GM21423 (cell line): ENCODE results near the gene STPG4.
"Not testable (repeated sequence)": the region's sequence is repeated elsewhere in the genome, so short reads cannot be mapped to it uniquely, and the experiment has no call there.

ENCODE experiments used
- ATAC-seq: cut with Tn5 transposase; IDR thresholded peaks from one replicate; pipeline ENCODE4 v1.9.1; 2021; ENCODE audit warnings: mild to moderate bottlenecking, moderate library complexity; ENCODE audit not compliant: unreplicated experiment

The STPG4 gene

GRCh38 chr2:47128705-47129104, 26.4 kb downstream of the STPG4 start:
- ATAC-seq, result no peak

DNA sequence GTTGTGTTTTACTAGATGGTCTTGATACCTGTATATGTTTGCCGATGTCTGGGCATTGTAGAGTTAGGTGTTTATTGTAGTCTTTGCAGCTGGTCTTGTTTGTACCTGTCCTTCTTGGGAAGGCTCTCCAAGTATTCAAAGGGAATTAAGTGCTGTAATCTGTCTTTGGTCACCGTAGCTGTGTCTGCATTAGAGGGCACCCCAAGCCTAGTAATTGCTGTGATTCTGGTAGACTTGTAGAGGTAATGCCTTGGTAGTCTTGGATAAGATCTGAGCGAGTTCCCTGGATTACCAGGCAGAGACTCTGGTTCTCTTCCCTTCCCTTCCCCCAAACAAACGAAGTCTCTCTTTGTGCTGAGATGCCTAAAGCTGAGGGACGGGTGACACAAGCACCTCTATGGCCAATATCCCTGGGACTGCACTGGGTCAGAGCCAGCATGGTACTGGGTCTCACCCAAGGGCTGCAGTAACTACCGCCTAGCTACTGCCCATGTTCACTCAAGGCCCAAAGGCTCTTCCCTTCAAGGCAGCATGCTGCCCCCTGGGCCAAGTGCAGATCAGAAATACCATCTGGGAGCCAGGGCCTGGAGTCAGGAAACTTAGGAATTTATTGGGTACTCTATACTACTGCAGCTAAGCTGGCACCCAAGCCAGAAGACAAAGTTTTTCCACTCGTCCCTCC, 27.1 kb downstream of the STPG4 start:
- no peak for ATAC-seq

- ATAC-seq, result no peak
Observed at GRCh38 chr2:47126783-47127182, 28.3 kb downstream of the STPG4 start.

- not testable (repeated sequence) for ATAC-seq
Observed at GRCh38 chr2:47124740-47125139, 30.4 kb downstream of the STPG4 start.

GRCh38 chr2:47120424-47120823, 34.7 kb downstream of the STPG4 start:
- ATAC-seq, result not testable (repeated sequence)

- ATAC-seq, result no peak
Observed at GRCh38 chr2:47119001-47119400, 36.1 kb downstream of the STPG4 start.

DNA sequence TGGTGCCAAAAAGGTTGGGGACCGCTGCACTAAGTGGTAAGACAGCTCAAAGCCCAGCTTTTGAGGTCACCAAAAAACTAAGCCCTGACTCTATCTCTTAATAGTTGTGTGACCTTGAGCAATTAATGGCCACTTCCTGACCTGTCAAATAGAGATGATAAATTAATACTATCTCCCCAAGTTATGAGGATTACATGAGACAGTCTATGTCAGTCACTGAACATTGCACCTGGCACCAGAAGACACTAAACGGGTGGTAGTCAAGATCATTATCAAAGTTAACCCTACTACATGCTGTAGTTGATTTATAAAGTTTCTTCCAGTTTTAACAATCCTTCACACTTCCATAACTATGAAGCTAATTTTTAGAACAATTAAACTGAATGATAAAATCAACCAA, 36.5 kb downstream of the STPG4 start:
- ATAC-seq, result no peak

DNA sequence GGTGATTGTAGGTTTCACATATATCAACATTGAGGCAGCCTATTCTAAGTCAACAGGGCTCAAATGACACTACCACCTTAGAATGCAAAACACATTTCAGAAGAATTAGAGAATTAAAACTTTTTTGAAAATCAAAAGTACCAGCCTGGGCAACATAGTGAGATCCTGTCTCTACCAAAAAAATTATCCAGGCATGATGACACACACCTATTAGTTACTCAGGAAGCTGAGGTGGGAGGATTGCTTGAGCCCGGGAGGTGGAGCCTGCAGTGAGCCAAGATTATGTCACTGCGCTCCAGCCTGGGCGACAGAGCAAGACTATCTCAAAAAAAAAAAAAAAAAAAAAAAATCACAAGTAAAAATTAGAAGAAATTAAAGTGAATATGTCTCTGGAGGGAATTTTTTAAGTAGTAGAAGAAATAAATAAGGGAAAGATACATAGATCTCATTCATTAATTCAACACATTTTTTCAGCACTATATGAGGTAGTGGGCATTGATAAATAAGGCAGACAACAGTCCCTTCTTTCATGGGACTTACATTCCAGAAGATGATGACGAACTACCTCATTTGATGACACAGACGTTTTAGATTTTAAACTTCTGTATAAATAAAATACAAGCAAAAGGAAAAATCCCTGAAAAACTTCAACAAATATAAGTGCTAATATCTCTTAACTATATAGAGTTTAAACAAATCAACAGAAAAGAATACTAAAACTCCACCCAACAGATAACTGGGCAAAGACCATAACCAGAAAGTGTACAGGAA, 42.3 kb downstream of the STPG4 start:
- no peak for ATAC-seq

DNA sequence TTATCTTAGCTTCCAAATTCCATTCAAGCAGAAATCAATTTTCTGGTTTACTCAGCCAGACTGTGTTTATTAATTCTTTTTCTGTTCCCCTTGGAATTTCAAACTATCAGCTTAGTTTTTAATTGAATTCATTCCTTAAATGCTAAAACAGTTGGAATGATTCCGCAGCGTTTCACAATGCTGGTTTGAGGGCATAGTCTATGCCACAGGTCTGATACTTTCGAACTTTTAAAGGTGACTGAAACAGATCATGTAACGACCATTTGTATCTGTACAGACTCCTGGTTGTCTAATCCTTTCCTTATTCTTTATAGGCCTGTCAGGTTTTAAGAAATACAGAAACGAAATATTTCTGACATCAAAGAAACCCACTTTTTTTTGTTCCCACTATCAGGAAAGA, 45.4 kb downstream of the STPG4 start:
- no peak for ATAC-seq

- ATAC-seq, result no peak
Observed at GRCh38 chr2:47109007-47109375, 46.1 kb downstream of the STPG4 start.

DNA sequence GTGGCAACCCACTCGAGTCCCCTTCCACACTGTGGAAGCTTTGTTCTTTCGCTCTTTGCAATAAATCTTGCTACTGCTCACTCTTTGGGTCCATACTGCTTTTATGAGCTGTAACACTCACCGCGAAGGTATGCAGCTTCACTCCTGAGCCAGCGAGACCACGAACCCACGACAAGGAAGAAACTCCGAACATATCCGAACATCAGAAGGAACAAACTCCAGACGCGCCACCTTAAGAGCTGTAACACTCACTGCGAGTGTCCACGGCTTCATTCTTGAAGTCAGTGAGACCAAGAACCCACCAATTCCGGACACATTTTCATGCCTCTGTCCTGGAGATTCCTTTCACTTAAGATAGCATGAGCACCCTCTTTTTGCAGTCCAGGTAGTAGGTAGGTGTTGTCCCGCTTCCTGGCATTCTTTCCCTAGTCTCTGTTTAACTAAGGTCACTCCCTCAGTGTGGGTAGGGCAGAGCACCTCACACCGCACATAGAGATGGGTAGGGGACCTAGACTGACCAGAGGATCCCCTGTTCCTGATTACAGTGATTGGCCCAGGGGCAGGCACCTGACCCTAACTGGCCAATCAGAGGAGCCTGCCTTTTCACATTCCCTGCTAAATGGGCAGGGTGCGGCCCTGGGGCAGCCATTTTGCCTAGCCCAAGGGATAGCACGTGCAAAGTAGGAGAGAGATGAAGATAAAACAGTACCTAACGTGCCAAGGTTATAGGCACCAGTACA, 46.7 kb downstream of the STPG4 start:
- not testable (repeated sequence) for ATAC-seq

DNA sequence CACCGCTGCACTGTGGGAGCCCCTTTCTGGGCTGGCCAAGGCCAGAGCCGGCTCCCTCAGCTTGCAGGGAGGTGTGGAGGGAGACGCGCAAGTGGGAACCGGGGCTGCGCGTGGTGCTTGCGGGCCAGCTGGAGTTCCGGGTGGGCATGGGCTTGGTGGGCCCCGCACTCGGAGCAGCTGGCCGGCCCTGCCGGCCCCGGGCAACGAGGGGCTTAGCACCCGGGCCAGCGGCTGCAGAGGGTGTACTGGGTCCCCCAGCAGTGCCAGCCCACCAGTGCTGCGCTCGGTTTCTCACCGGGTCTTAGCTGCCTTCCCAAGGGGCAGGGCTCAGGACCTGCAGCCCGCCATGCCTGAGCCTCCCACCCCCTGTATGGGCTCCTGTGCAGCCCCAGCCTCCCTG, 47.9 kb downstream of the STPG4 start:
- not testable (repeated sequence) for ATAC-seq

- not testable (repeated sequence) for ATAC-seq
Observed at GRCh38 chr2:47106231-47106630, 48.9 kb downstream of the STPG4 start.

GRCh38 chr2:47099712-47100111, 55.4 kb downstream of the STPG4 start:
- not testable (repeated sequence) for ATAC-seq

GRCh38 chr2:47098953-47099352, 56.2 kb downstream of the STPG4 start:
- ATAC-seq, result no peak

DNA sequence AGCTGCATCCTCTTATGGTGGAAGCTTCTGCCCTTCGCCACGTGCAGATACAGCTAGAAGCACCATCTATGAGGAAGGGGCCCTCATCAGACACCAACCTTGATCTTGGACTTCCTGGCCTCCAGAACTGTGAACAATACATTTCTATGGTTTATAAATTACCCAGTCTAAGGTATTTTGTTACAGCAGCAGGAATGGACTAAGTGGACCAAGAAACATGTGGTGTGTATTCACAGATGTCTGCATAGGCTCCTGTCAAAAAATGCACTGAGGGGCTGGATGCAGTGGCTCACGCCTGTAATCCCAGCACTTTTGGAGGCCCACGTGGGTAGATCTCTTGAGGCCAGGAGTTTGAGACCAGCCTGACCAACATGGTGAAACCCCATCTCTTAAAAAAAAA, 57.5 kb downstream of the STPG4 start:
- no peak for ATAC-seq

- ATAC-seq, result no peak
Observed at GRCh38 chr2:47096451-47096850, 58.7 kb downstream of the STPG4 start.

GRCh38 chr2:47095349-47096020, 59.6 kb downstream of the STPG4 start:
- no peak for ATAC-seq

- no peak for ATAC-seq
Observed at GRCh38 chr2:47094511-47095142, 60.5 kb downstream of the STPG4 start.

GRCh38 chr2:47093626-47094025, 61.5 kb downstream of the STPG4 start:
- no peak for ATAC-seq

GRCh38 chr2:47092465-47092864, 62.6 kb downstream of the STPG4 start:
- ATAC-seq, result no peak
